HCT116 (cell line): ENCODE data around the gene MAST4. TPM values are rescaled to one million over a fixed set of nuclear protein-coding genes. Genes with fewer than 3 reads are reported as not detected.

ENCODE experiments used
- ATAC-seq: fragments of 200-7000 bp; cut with Tn5 transposase; 2 replicates; pipeline ENCODE4 v1.9.1; 2020; ENCODE audit warnings: mild to moderate bottlenecking, moderate library complexity
- BruUV-seq: library from RNA; stranded (reverse); fragments of 400-500 nt; replicated peaks from 2 replicates; lab custom pipeline; 2021; lab: Mats Ljungman, UMichigan
- CTCF ChIA-PET: fragments of 300-600 bp; sonication (Branson Sonifier 250); formaldehyde crosslinking; loops from one replicate; lab custom pipeline; 2021; ENCODE audit warnings: antibody characterized with exemption; lab: Charles Lee
- POLR2A ChIA-PET: fragments of 300-600, 350-600 bp; sonication (Branson Sonifier 250); formaldehyde crosslinking; loops from one replicate; lab custom pipeline; 2021; ENCODE audit warnings: antibody characterized with exemption; lab: Charles Lee
- RAD21 ChIA-PET, 2 experiments: fragments of 300-600 bp; sonication (Branson Sonifier 250); formaldehyde crosslinking; loops; one replicate each; lab custom pipeline; 2023; ENCODE audit warnings: low total read pairs in 2 of 2; ENCODE audit not compliant: uncharacterized antibody in 2 of 2, unreplicated experiment in 2 of 2, low non-redundant PET in 1 of 2; lab: Charles Lee
- DNase-seq: peaks from one replicate; pipeline ENCODE4 v3.0.0-alpha.2; 2010; ENCODE audit warnings: low read depth, low spot score
- H2AFZ ChIP-seq: fragments of 200-600 bp; shearing (Covaris generic), sonication (generic); 2 replicates; pipeline ENCODE4 v1.6.1; 2017; ENCODE audit warnings: low read depth, mixed run types, mixed read lengths, antibody characterized with exemption, low read length; ENCODE audit not compliant: poor library complexity, severe bottlenecking
- H3K27ac ChIP-seq: 2 replicates; pipeline ENCODE4 v1.5.1; 2012; ENCODE audit warnings: low read depth, low read length
- H3K27me3 ChIP-seq: fragments of 200-600 bp; sonication (generic); 2 replicates; pipeline ENCODE4 v1.6.1; 2016; ENCODE audit warnings: mixed run types, low read length, mixed read lengths; ENCODE audit not compliant: insufficient read depth
- H3K36me3 ChIP-seq, 2 experiments: fragments of 200-500 bp in 1 of 2; fragments of 200-600 bp in 1 of 2; sonication (Bioruptor generic) in 1 of 2; sonication (generic) in 1 of 2; 2 replicates each; pipeline versions ENCODE4 v1.5.1 to v1.6.1; 2014 to 2016; ENCODE audit warnings: low read length in 2 of 2, inconsistent platforms in 1 of 2, mixed read lengths in 1 of 2, mixed run types in 1 of 2; ENCODE audit not compliant: insufficient read depth in 2 of 2, control insufficient read depth in 1 of 2
- H3K4me1 ChIP-seq, 2 experiments: fragments of 200-600 bp in 1 of 2; sonication (generic) in 1 of 2; 2 replicates each; pipeline versions ENCODE4 v1.5.1 to v1.6.1; 2012 to 2017; ENCODE audit warnings: low read length in 2 of 2, inconsistent platforms in 1 of 2, mild to moderate bottlenecking in 1 of 2, mixed read lengths in 1 of 2, mixed run types in 1 of 2, moderate library complexity in 1 of 2; ENCODE audit not compliant: insufficient read depth in 2 of 2, control insufficient read depth in 1 of 2
- H3K4me2 ChIP-seq: fragments of 200-600 bp; sonication (generic); 2 replicates; pipeline ENCODE4 v1.6.1; 2017; ENCODE audit warnings: mixed run types, low read length, mixed read lengths
- H3K4me3 ChIP-seq, 2 experiments: fragments of 200-600 bp in 1 of 2; sonication (generic) in 1 of 2; replicated peaks in 1 of 2; 2 replicates each; pipeline ENCODE4 v1.5.1; 2011 to 2016; ENCODE audit warnings: low read length in 2 of 2, control low read depth in 1 of 2, low read depth in 1 of 2, mild to moderate bottlenecking in 1 of 2, mixed read lengths in 1 of 2, mixed run types in 1 of 2
- H3K79me2 ChIP-seq: fragments of 200-600 bp; sonication (generic); 2 replicates; pipeline ENCODE4 v1.6.1; 2017; ENCODE audit warnings: mild to moderate bottlenecking, mixed run types, low read length, moderate library complexity, mixed read lengths; ENCODE audit not compliant: insufficient read depth
- H3K9ac ChIP-seq: fragments of 200-600 bp; sonication (generic); 2 replicates; pipeline ENCODE4 v1.6.1; 2016; ENCODE audit warnings: low read length, mixed read lengths
- H3K9me2 ChIP-seq: fragments of 200-600 bp; sonication (generic), shearing (Covaris generic); 2 replicates; pipeline ENCODE4 v1.6.1; 2017; ENCODE audit warnings: mixed run types, mild to moderate bottlenecking, moderate library complexity; ENCODE audit not compliant: insufficient read depth
- H3K9me3 ChIP-seq, 2 experiments: fragments of 200-500 bp in 1 of 2; fragments of 200-600 bp in 1 of 2; sonication (Bioruptor generic) in 1 of 2; sonication (generic) in 1 of 2; 2 replicates each; pipeline ENCODE4 v1.6.1; 2014 to 2017; ENCODE audit warnings: low read length in 2 of 2, mixed read lengths in 2 of 2, inconsistent platforms in 1 of 2, low read depth in 1 of 2, mild to moderate bottlenecking in 1 of 2, mixed run types in 1 of 2, moderate library complexity in 1 of 2; ENCODE audit not compliant: control insufficient read depth in 1 of 2, insufficient read depth in 1 of 2
- H4K20me1 ChIP-seq: fragments of 200-600 bp; sonication (generic), shearing (Covaris generic); 2 replicates; pipeline ENCODE4 v1.6.1; 2017; ENCODE audit warnings: mixed run types, mild to moderate bottlenecking, moderate library complexity; ENCODE audit not compliant: insufficient read depth
- CBX3 ChIP-seq: IDR thresholded peaks from 2 replicates; pipeline ENCODE4 v1.6.1; 2012; ENCODE audit warnings: low read depth
- CTCF ChIP-seq, 3 experiments: fragments of 200-600 bp in 1 of 3; sonication (generic) in 1 of 3; IDR thresholded peaks in 2 of 3; conservative IDR thresholded peaks in 1 of 3; 2 replicates each; pipeline ENCODE4 v1.5.1; 2012 to 2017; ENCODE audit warnings: low read depth in 2 of 3, low read length in 2 of 3, antibody characterized with exemption in 1 of 3, borderline replicate concordance in 1 of 3, control low read depth in 1 of 3, mild to moderate bottlenecking in 1 of 3, mixed read lengths in 1 of 3, mixed run types in 1 of 3, moderate library complexity in 1 of 3; ENCODE audit not compliant: insufficient read depth in 1 of 3
- ELF1 ChIP-seq: IDR thresholded peaks from 2 replicates; pipeline ENCODE4 v1.6.1; 2012; ENCODE audit warnings: low read depth, borderline replicate concordance
- POLR2AphosphoS5 ChIP-seq: IDR thresholded peaks from 2 replicates; pipeline ENCODE4 v1.6.1; 2011; ENCODE audit warnings: mild to moderate bottlenecking, low read depth, low read length, moderate library complexity
- SIN3A ChIP-seq: IDR thresholded peaks from 2 replicates; pipeline ENCODE4 v1.6.1; 2012; ENCODE audit warnings: low read depth
- SP1 ChIP-seq: IDR thresholded peaks from 2 replicates; pipeline ENCODE4 v1.6.1; 2012; ENCODE audit warnings: low read depth
- SRF ChIP-seq: IDR thresholded peaks from 2 replicates; pipeline ENCODE4 v1.6.1; 2012; ENCODE audit warnings: low read depth
- intact Hi-C: fragments of 100-400 bp; cut with micrococcal nuclease; formaldehyde crosslinking; loops from 2 replicates; pipeline ENCODE4 v1.10.0; 2022
- total RNA-seq: library from RNA; stranded (reverse); gene quantifications from one replicate; pipeline ENCODE4 v1.2.1, GENCODE V29; 2021; ENCODE audit not compliant: unreplicated experiment

The MAST4 gene
- total RNA-seq, 1 experiment from 2014 or later = 1.1 TPM

GRCh38 chr5:67013719-67014118 is 417.5 kb downstream of the MAST4 start:
- Histone ChIP-seq H3K9me3 (no peaks in the 10 kb centered on the region), H3K9me2 (no peaks in the 10 kb centered on the region), H3K27ac (no peak overlapping the region), H3K36me3 (no peaks in the 10 kb centered on the region), H3K79me2 (no peaks in the 10 kb centered on the region), H3K4me2 (no peak overlapping the region), H3K4me3 (no peak overlapping the region), H2AFZ (no peak overlapping the region), H3K9ac (no peak overlapping the region), H3K4me1 (peaks cover 0 to 3% of the 10 kb centered on the region in 2 experiments; a peak in 1 of 4 replicates), H3K27me3 (peaks cover 10% of the 10 kb centered on the region; the same call in 1 of the 2 replicates), H4K20me1 (no peaks in the 10 kb centered on the region)
- ChIA-PET POLR2A (interaction anchor here (1.4 kb wide), 1 partner anchor 9 kb away, joined by 3 read pairs; no protein-coding TSS in a partner anchor), RAD21 (no interaction called here), CTCF (no interaction called here)
- ATAC-seq = no peak
- intact Hi-C loops = no loop called here
- TF ChIP-seq SP1 = no peak
- TF ChIP-seq CTCF (IDR thresholded peaks at IDR 0.05 in 2 of 3, conservative IDR thresholded peaks at IDR 0.05 in 1 of 3; ENCODE audit: borderline replicate concordance in 1 of 3, insufficient read depth in 1 of 3, low read depth in 2 of 3, low read length in 2 of 3) = no peak
- BruUV-seq = no TSS peak
- DNase-seq = no peak

- no peak overlapping the region for H2AFZ ChIP-seq
- no peaks in the 10 kb centered on the region for H3K9me2 ChIP-seq
- H3K36me3 ChIP-seq = no peaks in the 10 kb centered on the region
- peaks cover 10% of the 10 kb centered on the region; the same call in 1 of the 2 replicates for H3K27me3 ChIP-seq
- no peaks in the 10 kb centered on the region for H3K79me2 ChIP-seq
- no peaks in the 10 kb centered on the region for H4K20me1 ChIP-seq
- POLR2A ChIA-PET = interaction anchor here (1.4 kb wide), 1 partner anchor 10 kb away, joined by 3 read pairs; no protein-coding TSS in a partner anchor
- no peak overlapping the region for H3K4me2 ChIP-seq
- peaks cover 0 to 3% of the 10 kb centered on the region in 2 experiments; a peak in 1 of 4 replicates for H3K4me1 ChIP-seq
- CTCF ChIA-PET = no interaction called here
- TF ChIP-seq POLR2AphosphoS5 (no peak), SRF (no peak), CTCF (IDR thresholded peaks at IDR 0.05 in 2 of 3, conservative IDR thresholded peaks at IDR 0.05 in 1 of 3; ENCODE audit: borderline replicate concordance in 1 of 3, insufficient read depth in 1 of 3, low read depth in 2 of 3, low read length in 2 of 3) (no peak), ELF1 (no peak), CBX3 (no peak), SIN3A (no peak)
- DNase-seq (no peak), ATAC-seq (no peak)
- H3K9ac ChIP-seq = no peak overlapping the region
- no peak overlapping the region for H3K4me3 ChIP-seq
- RAD21 ChIA-PET = no interaction called here
- no peaks in the 10 kb centered on the region for H3K9me3 ChIP-seq
- no TSS peak for BruUV-seq
- H3K27ac ChIP-seq = no peak overlapping the region
- intact Hi-C loops = no loop called here
These were observed 418.0 kb downstream of the MAST4 start for GRCh38 chr5:67014191-67014590.
